ENCODE results near the gene TOM1. TPM values are rescaled to one million over a fixed set of nuclear protein-coding genes. Genes with fewer than 3 reads are reported as not detected.
A peak's percentile ranks its signal among the peaks of the same experiment; 100 is the strongest.

Gene TOM1
- total and polyA plus RNA-seq, 2 of the 13 experiments (the other 11 are each of a cell fraction or from before 2014, with no cell fraction given): 30.8 to 87.3 TPM

DNA sequence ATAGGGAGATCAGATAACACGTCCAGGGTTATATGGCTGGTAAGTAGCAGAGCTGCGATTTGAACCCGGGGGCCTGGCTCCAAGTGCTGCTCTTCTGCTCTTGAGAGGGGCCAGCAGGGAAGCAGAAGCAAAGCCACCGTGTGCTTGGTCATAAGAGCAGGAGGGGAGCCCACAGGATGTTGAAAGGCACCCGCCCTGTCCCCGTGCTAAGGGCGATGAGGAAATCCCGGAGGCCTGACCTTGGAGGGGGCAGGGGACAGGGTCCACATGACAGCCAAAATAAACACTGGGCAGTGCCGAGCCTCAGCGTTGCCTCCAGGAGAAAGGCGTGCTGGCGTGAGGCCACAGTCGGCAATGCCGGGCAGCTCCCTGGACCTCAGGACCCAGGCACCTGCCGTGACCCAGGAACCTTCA, 28.8 kb downstream of the TOM1 start (continued):
- TF ChIP-seq, protein P1, sequence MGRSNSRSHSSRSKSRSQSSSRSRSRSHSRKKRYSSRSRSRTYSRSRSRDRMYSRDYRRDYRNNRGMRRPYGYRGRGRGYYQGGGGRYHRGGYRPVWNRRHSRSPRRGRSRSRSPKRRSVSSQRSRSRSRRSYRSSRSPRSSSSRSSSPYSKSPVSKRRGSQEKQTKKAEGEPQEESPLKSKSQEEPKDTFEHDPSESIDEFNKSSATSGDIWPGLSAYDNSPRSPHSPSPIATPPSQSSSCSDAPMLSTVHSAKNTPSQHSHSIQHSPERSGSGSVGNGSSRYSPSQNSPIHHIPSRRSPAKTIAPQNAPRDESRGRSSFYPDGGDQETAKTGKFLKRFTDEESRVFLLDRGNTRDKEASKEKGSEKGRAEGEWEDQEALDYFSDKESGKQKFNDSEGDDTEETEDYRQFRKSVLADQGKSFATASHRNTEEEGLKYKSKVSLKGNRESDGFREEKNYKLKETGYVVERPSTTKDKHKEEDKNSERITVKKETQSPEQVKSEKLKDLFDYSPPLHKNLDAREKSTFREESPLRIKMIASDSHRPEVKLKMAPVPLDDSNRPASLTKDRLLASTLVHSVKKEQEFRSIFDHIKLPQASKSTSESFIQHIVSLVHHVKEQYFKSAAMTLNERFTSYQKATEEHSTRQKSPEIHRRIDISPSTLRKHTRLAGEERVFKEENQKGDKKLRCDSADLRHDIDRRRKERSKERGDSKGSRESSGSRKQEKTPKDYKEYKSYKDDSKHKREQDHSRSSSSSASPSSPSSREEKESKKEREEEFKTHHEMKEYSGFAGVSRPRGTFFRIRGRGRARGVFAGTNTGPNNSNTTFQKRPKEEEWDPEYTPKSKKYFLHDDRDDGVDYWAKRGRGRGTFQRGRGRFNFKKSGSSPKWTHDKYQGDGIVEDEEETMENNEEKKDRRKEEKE (IDR thresholded peaks at IDR 0.05): no peak
- TF ChIP-seq CBX5 (CRISPR knock-in tag; IDR thresholded peaks at IDR 0.05; ENCODE audit: borderline replicate concordance) (peak; percentile 98; the same call in 1 of the 2 replicates), POLR2G (IDR thresholded peaks at IDR 0.05; ENCODE audit: low read depth, low read length) (peak; percentile 64), ZBTB21 (CRISPR knock-in tag; IDR thresholded peaks at IDR 0.05) (peak; percentile 59; the same call in 1 of the 2 replicates), ZFP36 (IDR thresholded peaks at IDR 0.05; ENCODE audit: borderline replicate concordance, low read depth, low read length, partially characterized antibody) (peak; percentile 82), ZNF616 (CRISPR knock-in tag; IDR thresholded peaks at IDR 0.05; ENCODE audit: low read depth) (0 out of 2 replicates have a peak, but pooled peaks have one; percentile 75), ARNT2 (CRISPR knock-in tag; IDR thresholded peaks at IDR 0.05; ENCODE audit: low read depth) (peak; percentile 83), WIZ (CRISPR knock-in tag; IDR thresholded peaks at IDR 0.05) (no peak), ZNF891 (CRISPR knock-in tag; IDR thresholded peaks at IDR 0.05) (no peak), HIVEP1 (CRISPR knock-in tag; IDR thresholded peaks at IDR 0.05) (peak; percentile 97), CENPX (CRISPR knock-in tag; IDR thresholded peaks at IDR 0.05) (no peak), NCOA1 (CRISPR knock-in tag; IDR thresholded peaks at IDR 0.05) (0 out of 2 replicates have a peak, but pooled peaks have one; percentile 85), IRF2 (CRISPR knock-in tag; IDR thresholded peaks at IDR 0.05) (peak; percentile 97)
- TF ChIP-seq, protein P2, sequence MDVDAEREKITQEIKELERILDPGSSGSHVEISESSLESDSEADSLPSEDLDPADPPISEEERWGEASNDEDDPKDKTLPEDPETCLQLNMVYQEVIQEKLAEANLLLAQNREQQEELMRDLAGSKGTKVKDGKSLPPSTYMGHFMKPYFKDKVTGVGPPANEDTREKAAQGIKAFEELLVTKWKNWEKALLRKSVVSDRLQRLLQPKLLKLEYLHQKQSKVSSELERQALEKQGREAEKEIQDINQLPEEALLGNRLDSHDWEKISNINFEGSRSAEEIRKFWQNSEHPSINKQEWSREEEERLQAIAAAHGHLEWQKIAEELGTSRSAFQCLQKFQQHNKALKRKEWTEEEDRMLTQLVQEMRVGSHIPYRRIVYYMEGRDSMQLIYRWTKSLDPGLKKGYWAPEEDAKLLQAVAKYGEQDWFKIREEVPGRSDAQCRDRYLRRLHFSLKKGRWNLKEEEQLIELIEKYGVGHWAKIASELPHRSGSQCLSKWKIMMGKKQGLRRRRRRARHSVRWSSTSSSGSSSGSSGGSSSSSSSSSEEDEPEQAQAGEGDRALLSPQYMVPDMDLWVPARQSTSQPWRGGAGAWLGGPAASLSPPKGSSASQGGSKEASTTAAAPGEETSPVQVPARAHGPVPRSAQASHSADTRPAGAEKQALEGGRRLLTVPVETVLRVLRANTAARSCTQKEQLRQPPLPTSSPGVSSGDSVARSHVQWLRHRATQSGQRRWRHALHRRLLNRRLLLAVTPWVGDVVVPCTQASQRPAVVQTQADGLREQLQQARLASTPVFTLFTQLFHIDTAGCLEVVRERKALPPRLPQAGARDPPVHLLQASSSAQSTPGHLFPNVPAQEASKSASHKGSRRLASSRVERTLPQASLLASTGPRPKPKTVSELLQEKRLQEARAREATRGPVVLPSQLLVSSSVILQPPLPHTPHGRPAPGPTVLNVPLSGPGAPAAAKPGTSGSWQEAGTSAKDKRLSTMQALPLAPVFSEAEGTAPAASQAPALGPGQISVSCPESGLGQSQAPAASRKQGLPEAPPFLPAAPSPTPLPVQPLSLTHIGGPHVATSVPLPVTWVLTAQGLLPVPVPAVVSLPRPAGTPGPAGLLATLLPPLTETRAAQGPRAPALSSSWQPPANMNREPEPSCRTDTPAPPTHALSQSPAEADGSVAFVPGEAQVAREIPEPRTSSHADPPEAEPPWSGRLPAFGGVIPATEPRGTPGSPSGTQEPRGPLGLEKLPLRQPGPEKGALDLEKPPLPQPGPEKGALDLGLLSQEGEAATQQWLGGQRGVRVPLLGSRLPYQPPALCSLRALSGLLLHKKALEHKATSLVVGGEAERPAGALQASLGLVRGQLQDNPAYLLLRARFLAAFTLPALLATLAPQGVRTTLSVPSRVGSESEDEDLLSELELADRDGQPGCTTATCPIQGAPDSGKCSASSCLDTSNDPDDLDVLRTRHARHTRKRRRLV (CRISPR knock-in tag; IDR thresholded peaks at IDR 0.05): no peak
- TF ChIP-seq, protein P3, sequence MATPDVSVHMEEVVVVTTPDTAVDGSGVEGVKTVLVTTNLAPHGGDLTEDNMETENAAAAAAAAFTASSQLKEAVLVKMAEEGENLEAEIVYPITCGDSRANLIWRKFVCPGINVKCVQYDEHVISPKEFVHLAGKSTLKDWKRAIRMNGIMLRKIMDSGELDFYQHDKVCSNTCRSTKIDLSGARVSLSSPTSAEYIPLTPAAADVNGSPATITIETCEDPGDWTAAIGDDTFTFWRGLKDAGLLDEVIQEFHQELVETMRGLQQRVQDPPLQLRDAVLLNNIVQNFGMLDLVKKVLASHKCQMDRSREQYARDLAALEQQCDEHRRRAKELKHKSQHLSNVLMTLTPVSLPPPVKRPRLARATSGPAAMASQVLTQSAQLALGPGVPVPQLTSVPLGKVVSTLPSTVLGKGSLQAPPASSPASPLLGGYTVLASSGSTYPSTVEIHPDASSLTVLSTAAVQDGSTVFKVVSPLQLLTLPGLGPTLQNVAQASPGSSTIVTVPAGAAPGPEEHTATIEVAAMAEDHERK (CRISPR knock-in tag; IDR thresholded peaks at IDR 0.05; ENCODE audit: low read depth): peak; percentile 54; the same call in 1 of the 2 replicates
- TF ChIP-seq, protein P4, sequence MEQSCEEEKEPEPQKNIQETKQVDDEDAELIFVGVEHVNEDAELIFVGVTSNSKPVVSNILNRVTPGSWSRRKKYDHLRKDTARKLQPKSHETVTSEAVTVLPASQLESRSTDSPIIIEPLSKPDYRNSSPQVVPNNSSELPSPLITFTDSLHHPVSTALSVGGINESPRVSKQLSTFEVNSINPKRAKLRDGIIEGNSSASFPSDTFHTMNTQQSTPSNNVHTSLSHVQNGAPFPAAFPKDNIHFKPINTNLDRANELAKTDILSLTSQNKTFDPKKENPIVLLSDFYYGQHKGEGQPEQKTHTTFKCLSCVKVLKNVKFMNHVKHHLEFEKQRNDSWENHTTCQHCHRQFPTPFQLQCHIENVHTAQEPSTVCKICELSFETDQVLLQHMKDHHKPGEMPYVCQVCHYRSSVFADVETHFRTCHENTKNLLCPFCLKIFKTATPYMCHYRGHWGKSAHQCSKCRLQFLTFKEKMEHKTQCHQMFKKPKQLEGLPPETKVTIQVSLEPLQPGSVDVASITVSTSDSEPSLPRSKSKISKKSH (CRISPR knock-in tag; IDR thresholded peaks at IDR 0.05; ENCODE audit: borderline replicate concordance): peak; percentile 89; the same call in 1 of the 2 replicates
- TF ChIP-seq, protein P5, sequence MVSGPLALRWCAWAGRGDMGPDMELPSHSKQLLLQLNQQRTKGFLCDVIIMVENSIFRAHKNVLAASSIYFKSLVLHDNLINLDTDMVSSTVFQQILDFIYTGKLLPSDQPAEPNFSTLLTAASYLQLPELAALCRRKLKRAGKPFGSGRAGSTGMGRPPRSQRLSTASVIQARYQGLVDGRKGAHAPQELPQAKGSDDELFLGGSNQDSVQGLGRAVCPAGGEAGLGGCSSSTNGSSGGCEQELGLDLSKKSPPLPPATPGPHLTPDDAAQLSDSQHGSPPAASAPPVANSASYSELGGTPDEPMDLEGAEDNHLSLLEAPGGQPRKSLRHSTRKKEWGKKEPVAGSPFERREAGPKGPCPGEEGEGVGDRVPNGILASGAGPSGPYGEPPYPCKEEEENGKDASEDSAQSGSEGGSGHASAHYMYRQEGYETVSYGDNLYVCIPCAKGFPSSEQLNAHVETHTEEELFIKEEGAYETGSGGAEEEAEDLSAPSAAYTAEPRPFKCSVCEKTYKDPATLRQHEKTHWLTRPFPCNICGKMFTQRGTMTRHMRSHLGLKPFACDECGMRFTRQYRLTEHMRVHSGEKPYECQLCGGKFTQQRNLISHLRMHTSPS (CRISPR knock-in tag; IDR thresholded peaks at IDR 0.05; ENCODE audit: low read depth): peak; percentile 91
